NCI-H226 (cell line): ENCODE results near the gene DNAJC15.
A peak's percentile ranks its signal among the peaks of the same experiment; 100 is the strongest.

Source experiments
- DNase-seq: peaks from one replicate; pipeline ENCODE4 v3.0.0-alpha.2; 2015

DNAJC15 gene

DNA sequence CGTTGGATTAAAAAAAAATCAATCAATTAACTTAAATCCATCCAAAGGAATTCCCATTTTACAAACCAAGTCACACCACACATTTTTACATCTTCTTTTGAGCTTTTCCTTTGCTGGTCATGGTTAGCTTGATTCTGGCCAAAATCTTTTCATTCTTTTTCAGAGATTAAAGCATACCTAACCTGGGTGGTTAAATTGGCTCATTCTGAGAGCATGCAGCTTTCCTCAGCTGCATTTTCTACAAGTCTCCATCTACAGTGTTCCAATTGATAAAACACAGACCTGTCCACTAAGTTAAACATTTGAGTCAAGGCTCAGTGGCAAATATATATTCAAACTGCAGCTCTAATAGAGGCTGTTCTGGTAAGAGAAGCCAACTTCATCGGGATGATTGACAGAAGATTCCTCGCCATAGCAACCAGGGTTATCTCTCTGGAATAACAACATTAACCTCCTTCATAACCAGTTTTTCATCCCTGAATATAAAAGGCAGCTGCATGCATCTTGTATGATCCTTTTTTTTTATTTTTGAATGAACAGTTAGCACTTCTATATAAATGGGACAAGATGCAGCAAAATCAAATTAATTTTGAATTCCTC is 106.2 kb downstream of the DNAJC15 start:
- DNase-seq, result no peak

DNA sequence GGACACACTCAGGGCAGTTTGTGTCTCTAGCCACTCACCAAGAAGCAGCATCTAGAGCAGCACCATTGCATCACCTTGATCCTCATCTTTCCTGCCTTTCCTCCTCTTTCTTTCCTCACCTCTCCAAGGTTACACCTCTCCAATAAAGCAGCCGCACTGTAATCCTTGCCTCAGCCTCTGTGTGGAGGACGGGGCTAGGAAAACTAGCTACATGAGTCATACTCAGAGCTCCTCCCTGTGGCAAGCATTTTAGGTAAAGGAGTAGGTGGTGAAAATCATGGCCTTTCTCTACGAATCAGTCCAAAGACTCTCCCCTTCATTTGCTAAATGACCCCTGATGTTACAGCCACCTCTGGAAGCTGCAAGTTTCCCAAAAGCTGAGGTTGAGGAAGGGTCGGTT is 108.9 kb downstream of the DNAJC15 start:
- DNase-seq, result peak; percentile 66

GRCh38 chr13:43132911-43133310 is 109.5 kb downstream of the DNAJC15 start:
- DNase-seq, result no peak

- no peak for DNase-seq
Observed at GRCh38 chr13:43133792-43134191, 110.4 kb downstream of the DNAJC15 start.

DNA sequence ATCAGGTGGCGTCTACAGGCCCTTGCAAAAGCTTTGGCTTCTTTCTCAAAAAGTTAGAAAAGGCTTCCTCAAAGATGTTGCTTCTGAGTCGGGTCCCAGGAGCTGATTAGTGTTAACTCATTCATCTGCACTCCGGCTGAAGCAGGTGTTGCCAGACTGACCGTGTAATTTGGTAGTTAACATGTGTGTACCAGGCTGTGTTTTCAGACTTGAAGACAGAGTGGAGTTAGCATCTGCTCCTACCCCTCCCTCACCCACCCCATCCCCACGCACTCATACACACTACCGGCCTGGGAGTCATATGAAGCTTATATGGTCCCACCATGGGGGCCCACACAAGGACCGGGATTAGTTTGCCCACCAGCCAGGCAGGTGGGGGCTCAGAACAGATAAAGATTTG is 111.5 kb downstream of the DNAJC15 start:
- no peak for DNase-seq

- no peak for DNase-seq
Observed at GRCh38 chr13:43135516-43135915, 112.1 kb downstream of the DNAJC15 start.

DNA sequence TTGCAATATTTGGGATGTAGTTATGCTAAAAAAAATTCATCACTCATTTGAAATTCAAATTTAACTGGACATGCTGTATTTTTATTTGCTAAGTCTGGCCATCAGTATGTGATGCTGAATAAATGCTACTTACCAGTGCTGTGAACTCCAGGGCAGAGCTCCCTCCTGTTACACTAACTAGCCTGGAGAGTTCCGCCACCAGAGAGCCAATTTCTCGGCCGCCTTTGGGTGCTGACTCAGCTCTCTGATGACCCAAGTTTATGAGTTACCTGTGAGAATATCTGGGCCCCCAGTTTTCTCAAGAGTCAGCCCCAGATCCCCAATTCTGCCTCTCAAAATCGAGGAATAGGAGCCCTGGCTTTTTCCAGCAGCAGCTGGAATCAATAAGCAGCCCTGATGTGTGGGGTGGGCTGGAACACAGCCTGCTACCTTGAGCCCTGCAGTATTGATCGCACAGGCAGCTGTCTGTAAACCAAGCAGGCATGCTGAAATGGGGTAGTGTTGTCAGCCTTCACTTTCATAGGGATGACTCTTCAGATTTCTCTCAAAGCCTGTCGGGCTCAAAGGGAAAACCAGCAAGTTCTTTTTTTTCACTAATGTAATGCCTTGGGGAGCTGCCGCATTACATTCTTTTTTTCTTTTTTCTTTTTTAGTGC is 113.7 kb downstream of the DNAJC15 start:
- no peak for DNase-seq

DNA sequence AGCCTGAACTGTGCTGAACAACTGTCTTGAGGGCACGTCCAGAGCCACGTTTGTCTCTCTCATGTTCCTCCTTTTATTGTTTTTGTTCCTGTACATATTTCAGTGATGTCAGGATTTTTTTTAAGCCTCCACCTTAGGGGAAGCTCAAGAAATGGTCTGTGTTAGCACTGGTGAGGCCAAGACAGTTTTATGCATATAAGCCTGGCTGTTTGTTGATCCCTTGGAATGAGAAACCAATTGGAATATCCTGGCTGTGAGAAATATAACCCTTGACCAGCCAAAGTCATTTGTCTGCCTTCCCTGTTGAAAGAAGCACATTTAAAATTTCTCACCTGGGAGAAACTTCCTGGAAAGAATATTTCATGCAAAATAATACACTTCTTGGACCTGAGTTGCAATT is 115.8 kb downstream of the DNAJC15 start:
- DNase-seq, result no peak

DNA sequence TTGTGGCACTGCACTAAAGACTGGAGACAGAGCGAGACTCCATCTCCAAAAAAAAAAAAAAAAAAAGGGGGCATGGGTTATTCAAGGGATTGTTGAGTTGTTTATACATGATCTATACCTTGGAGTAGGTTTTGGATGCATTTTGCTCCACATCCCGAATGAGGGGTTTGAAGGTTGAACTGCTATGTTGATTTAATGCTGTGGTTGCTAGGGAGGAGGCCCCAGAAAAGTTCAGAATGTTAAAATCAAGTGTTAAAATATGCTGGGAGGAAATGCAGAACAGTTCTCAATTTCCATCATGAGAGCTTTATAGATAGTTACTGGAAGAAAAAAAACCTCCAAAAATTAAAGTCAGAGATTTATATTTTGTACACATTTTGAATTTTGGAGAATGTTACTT is 116.5 kb downstream of the DNAJC15 start:
- DNase-seq, result no peak

DNA sequence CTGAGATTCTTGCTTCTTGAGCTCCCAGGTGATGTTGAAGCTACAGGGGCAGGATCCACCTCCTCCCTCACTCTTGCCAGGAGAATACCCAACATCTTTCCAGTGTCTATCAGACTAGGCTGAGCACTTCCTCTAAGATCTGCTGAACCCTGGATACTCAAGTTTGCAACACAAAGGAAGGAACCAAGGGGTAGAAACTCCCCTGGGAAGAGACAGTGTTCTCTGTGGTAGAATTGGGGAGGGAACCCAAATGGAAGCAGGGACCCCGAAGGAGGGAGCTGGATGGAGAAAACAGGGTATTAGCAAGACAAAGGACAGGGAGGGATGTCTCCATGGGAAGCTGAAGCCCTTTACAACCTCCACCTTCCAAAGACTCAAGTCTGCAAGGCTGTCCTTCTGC is 117.6 kb downstream of the DNAJC15 start:
- DNase-seq, result no peak

- no peak for DNase-seq
Observed at GRCh38 chr13:43141685-43142084, 118.3 kb downstream of the DNAJC15 start.

- DNase-seq, result no peak
Observed at GRCh38 chr13:43143591-43143990, 120.2 kb downstream of the DNAJC15 start.

DNA sequence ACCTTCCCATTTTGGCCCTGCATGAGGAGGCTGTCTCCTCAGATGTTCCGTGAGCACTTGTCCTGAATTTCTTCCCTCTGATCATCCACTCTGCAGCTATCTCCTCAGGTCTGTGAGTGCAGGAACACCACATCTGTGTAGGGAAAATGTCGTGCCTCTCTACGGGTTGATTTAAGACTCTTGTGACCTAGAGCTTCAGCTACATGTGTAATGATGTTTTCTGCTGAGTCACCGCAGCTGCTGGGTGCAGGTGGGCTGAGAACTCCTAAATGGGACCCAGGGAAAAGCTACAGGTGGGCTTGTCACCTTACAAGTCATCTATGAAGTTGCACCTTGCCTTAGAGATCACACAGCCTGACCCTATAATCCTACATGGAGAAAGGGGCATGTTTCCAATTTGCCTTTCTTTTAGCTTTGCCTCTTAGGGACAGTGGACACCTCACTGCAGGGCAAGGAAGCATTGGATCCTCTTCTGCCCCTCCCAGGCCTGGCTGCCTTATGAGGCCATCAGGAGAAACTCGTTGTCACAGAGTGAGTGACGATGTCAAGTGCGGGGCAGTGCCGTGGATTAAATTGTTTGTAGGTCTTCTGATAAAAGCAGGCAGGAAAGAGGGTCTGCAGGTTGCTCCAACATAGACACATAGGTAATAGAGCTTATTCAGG is 122.3 kb downstream of the DNAJC15 start:
- no peak for DNase-seq

DNA sequence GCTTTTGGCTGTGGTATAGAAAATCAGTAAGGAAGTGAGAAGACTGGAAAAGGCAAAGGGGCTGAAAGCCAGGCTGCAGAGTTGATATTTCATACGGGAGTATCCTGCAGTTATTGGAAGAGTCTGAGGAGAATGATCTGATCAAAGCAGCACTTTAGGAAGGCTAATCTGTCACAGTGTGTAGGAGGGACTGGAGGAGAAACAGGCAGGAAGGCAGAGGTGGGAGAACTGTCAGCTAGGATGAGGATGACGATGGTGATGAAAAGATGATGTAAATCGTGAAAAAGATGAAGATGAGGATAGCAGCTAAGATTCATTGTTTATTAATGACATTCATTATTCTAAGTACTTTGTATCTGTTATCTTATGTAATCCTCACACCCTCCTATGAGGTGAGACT is 123.0 kb downstream of the DNAJC15 start:
- DNase-seq, result no peak

DNA sequence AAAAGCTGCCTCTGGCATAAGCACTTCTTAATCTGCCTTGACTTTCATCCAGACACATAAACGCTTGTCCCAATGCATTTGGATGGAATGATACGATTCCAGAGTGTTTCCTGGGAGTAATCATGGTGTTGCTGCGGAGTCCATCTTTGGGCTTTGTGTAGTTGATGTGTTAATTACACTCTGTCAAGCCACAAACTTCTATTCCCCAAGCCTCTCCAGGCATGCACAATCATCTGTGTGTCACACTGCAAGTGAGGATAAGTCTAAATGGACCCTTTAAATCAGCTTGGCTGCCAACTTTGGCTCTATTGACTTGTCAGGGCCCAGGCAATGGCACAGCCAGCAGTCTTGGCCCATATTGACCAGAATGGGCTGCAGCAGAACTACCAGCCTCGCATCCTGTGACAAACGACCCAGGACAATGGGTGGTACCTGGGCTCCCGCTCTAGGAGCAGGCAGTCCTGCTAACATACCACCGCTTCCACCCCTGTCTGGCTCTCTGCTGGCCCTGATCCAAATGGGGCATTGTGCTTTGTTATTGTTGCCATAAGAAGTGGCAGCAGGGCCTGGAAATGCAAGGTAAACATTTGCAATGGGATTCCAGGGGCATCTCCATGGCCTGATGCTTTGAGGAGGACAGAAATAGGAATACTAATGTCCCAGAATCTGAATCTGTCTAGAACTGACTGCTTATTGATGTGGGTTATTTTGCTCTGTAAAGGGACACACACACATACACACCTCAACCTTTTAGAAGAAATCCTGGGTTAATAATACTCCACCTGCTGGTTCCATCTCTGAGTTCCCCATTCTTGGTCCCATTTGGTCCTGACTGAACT is 127.2 kb downstream of the DNAJC15 start:
- DNase-seq, result no peak

GRCh38 chr13:43153436-43154090 is 130.2 kb downstream of the DNAJC15 start:
- DNase-seq, result peak; percentile 89

GRCh38 chr13:43154156-43154651 is 130.8 kb downstream of the DNAJC15 start:
- DNase-seq, result peak; percentile 70

DNA sequence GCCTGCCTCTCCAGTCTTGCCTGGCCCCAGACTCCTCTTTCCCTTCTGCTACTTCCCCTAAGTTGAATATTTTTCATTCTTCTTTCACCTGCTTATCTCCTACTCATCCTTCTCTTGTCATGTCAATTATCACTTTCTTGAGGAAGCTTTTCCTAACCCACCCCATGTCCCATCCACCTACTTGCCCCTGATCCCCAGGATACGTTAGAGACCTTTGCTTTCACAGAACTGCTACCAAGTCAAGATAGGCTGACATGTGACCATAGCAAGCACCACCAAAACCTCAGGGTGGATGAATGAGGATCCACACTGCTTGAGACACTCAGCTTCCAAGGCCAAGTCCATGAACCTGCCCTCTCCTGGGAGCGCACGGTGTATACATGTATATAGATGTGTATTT is 131.5 kb downstream of the DNAJC15 start:
- DNase-seq, result no peak

DNA sequence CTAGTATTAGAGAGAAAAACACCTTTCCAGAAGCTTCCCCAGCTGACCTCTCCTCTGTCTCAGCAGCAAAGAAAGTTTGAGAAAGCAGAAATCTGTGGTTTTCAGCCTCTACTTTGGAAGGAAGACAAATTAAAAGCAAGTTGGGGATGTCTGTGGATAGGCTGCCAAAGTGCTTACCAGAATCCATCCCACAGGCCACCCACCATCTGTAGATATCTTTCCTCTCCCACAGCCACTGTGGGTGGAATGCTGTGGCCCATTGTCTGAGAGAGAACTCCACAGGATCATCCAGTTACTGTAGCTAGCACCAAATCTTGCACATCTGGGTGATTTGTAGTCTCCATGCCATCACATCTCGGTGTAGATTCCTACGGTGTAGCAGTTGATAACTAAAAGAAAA is 133.5 kb downstream of the DNAJC15 start:
- DNase-seq, result no peak

DNA sequence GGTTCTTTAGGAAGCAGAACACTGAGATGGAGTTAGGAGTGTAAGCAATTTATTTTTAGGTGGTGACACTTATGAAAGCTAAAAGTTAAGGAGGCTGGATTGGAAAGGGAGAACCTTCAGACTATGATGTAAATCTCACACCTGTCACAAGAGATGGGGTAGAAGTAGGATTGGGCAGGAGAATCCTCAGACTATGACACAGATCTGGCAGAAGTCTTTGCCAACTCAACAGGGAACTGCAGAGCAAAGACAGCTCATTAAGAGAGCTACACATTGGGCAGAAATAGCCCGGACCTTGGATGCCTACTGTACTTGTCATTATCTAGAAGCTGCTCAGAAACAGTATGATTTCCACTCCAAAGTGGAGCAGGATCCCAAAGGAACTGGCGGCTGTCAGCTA is 134.4 kb downstream of the DNAJC15 start:
- no peak for DNase-seq

DNA sequence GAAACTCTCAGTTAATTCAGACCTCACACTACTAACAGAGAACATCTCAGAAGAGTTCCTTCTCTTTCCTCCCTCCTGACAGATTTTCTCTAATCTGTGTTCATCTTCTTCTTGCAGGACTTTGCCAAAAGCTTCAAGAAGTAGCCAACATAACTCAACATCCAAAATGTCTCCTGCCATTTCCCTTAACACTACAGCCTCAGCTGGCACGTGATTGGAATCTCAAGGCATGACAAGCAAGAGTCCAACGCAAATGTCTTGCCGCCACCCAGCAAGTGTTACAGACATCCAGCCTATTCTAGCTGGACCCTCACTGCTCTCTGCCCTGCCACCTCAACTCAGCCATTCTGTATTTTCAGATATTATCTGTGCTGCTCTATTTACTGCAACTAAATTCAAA is 135.1 kb downstream of the DNAJC15 start:
- DNase-seq, result no peak

DNA sequence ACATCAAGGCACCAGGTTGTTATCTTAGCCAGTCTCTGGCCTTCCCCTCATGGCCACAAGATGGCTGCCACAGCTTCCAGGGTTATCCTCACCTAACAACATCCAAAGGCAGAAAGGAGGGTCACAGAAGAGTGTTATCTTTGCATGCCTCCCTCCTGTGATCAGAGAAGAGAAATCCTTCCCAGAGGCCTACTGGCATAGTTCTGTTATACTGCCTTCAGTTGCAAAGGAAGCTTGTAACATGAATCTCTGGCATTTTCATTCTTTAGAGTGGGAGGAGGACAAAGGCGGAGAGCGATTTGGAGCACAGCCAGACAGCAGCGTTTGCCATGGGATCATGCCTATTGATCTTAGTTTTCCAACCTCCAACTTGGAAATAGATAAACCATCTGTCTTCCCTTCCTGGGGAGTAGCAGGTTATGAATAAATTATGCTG is 135.7 kb downstream of the DNAJC15 start:
- DNase-seq, result peak; percentile 85
